ENCODE results near the gene TSC2.

Gene TSC2

DNA sequence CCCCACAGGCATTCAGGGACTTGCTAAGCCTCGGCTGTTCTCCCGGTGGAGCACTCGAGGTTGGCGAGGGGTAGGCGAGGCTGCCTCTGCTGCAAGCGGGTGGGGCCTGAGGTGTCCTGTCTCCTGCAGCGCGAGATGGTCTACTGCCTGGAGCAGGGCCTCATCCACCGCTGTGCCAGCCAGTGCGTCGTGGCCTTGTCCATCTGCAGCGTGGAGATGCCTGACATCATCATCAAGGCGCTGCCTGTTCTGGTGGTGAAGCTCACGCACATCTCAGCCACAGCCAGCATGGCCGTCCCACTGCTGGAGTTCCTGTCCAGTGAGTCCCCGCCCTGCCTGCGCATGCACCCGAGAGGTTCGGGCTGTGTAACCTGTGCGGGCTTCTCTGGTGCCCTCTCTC is 26.3 kb downstream of the TSC2 start:
- DNase-seq, result no peak

DNA sequence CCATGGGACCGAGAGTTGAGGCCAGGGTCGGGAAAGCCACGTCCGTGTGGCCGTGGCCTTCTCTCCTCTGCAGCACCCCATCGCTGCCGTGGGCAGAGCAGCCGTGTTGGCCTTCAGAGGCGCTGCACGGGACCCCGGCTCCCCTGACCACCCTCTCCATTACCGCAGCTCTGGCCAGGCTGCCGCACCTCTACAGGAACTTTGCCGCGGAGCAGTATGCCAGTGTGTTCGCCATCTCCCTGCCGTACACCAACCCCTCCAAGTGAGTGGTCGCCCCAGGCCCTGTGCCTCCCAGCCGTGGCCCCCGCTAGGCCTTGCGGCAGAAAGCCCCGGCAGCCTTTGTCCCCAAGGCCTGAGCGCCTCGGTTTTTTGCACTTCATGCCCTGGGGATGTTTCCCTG is 27.8 kb downstream of the TSC2 start:
- DNase-seq, result no peak

DNA sequence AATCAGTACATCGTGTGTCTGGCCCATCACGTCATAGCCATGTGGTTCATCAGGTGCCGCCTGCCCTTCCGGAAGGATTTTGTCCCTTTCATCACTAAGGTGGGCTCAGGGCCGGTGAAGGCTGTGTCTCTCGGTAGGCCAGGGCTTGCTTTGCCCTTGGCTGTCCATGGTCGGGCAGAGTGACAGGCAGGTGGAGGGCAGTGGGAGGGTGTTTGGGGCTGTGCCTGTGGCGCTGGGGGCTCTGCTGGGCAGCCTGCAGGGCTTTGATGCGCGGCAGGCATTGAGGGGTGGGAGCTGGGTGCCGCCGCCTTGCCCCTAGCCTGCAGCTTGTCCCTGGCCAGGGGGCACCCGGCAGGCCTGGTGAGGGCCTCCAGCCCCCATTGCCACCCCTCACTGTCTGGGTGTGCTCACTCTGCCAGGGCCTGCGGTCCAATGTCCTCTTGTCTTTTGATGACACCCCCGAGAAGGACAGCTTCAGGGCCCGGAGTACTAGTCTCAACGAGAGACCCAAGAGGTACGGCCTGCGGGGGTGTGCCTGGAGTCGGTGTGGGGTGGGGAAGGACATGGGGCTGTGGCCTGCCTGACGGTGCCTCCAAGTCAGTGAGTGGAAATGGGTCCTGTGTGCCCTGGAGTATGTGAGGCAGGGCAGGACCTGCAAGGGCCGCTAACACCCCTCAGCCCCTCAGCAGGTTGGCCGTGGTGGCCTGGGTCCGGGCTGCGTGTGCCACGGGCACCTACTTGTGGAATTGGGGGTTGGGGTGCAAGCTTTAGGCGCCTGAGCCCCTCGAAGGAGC is 28.5 kb downstream of the TSC2 start:
- DNase-seq, result no peak

DNA sequence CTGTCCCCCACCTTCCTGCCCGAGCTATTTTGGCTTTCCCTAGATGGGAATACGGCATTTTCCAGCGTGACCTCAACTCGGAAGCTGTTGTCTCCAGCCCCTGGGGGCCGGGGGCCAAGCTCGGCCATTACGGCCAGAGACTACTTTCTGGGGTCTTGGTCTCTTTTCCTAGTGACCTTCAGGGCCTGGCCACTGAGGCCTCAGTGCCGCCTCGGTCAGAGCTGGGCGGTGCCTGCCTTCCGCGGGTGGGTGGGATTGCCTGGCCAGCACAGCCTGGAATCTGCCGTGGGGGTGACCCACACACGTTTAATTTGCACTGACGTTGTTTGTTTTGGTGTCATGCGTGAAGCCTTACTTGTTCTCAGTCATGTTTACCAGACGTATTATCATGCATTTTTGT is 29.2 kb downstream of the TSC2 start:
- no peak for DNase-seq

DNA sequence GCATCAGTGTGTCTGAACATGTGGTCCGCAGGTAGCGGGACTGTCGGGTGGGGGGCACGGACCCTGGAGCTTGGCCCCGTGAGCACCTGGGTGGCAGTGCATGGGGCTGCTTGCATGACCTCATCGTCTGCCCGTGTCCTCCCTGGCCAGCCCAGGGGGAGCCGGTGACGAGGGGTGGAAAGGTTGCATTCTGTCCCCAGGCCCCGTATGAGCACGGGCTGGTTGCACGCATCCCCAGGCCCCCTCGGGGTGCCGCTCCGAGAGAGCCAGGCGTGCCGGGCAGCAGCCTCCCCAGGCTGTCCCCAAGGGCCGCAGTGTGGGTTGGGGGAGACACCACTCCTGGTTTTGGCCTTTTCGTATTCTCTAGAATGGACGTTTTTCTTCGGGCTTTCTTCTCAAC is 29.9 kb downstream of the TSC2 start:
- no peak for DNase-seq

DNA sequence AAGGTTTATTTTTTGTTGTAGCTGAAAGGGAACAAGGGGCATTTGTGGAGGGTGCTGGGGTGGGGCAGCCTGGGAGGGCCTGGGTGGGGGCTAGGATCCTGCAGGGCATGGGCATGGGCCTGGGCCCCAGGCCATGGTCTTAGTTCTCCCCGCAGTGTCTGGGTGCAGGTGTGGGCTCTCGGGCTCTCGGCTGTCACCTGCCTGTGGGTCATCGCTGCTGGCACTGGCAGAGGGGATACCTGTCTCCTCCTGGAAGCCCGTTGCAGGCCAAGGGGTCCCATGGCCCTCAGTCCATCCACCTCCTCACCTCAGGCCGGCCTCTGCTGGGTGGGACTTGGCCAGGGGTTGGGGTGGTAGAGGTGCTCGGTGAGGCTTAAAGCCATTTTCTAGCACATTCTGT is 30.3 kb downstream of the TSC2 start:
- no peak for DNase-seq

DNA sequence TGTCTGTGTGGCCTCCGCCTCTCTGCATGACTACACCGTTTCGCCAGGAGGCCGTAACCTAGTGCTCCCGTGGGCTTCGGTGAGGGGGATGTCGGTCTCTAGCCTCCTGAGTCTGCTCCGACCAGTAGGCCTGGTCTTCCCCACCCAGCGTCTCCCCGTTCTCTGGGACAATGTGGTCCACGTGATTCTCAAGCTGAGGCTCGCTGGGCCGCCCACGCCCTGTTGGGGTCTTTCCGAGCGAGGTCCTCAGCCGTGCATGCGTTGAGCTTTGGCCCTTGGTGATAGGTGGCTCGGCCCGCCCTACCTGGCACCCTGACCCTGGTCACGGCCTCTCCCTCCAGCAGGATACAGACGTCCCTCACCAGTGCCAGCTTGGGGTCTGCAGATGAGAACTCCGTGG is 30.9 kb downstream of the TSC2 start:
- DNase-seq, result no peak

DNA sequence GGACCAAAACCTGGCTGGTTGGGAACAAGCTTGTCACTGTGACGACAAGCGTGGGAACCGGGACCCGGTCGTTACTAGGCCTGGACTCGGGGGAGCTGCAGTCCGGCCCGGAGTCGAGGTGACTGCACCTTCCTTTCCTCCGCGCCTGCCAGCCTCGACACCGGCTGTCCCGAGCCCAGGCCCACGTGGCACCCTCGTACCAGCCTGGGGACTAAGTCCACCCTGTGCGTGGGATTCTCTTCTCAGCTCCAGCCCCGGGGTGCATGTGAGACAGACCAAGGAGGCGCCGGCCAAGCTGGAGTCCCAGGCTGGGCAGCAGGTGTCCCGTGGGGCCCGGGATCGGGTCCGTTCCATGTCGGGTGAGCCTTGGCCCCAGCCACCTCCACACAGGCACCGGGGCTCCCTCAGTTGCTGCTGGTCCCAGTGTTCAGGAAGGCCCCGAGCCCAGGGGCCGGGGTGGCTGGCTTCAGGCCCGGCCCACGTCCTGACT is 31.6 kb downstream of the TSC2 start:
- no peak for DNase-seq

DNA sequence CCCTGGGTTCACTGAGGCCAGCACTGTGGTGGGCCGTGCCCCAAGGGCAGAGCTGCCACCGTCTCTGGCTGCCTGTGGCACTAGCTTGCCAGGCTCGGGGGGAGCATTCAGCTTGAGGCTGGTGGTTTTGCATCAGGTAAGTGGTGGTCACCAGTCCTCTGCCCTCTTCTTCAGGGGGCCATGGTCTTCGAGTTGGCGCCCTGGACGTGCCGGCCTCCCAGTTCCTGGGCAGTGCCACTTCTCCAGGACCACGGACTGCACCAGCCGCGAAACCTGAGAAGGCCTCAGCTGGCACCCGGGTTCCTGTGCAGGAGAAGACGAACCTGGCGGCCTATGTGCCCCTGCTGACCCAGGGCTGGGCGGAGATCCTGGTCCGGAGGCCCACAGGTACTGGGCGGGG is 32.2 kb downstream of the TSC2 start:
- DNase-seq, result no peak

DNA sequence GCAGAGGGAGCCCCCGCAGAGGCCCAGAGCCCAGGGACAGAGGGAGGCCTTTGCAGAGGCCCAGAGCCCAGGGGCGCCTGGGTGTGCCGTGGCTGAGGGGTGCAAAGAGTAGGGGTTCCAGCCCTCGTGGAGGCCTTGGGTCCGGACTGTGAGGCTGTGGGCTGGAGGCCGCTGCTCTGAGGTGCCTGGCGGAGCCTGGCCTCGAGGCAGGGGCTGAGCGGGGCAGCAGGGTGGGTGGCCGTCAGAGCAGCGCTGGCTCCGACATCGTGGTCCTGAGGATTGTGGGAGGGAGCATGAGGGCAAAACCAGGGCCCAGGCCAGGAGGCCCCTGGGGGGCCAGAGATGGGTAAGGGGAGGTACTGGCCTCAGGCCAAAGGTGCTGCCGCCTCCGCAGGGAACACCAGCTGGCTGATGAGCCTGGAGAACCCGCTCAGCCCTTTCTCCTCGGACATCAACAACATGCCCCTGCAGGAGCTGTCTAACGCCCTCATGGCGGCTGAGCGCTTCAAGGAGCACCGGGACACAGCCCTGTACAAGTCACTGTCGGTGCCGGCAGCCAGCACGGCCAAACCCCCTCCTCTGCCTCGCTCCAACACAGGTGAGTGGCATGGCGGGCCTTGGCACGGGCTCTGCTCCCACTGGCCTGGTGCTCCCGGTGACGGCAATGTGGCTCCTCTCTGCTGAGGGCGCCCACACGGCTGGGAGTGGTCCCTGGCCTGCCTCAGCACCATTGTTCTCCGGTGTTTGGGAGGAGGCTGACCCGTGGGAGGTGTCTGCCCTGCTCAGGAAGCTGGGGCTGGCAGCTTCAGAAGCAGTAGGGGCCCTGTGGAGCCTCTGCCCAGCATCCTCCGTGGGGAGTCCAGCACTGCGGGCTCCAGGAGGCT is 33.7 kb downstream of the TSC2 start:
- no peak for DNase-seq

DNA sequence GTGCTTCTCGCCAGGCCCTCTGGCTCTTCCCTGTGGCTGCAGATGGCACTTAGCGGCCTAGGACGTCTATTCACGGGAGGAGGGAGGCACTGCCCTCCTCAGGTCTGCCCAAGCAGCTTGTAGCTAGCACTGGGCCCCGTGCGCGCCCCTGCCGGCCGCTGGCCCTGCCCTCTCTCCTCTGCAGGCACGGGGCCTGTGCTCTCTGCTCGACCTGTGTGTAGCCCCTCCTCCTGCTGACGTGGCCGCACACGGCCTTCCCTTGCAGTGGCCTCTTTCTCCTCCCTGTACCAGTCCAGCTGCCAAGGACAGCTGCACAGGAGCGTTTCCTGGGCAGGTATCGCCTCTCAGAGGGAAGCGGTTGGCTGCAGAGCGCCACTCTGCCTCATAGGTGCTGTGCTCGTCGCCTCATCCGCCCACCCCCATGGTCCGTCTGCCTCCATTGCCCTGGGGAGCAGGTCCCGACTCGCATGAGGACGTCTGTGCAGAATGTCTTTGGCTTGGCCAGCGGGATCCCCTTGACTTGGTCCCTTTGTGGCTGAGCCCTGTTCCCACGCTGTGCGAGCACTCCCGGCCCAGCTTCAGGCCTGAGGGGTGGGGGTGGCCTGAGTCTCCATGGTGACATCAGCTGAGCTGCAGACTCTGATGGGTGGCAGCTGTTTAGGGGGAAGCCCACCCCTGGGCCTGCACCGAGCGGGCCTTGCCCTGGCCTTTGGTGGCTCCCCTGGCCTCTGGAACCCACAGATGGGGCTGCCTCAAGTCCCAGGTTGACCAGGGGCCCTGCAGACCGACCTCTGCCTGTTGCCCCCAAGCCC is 34.6 kb downstream of the TSC2 start:
- DNase-seq, result no peak

DNA sequence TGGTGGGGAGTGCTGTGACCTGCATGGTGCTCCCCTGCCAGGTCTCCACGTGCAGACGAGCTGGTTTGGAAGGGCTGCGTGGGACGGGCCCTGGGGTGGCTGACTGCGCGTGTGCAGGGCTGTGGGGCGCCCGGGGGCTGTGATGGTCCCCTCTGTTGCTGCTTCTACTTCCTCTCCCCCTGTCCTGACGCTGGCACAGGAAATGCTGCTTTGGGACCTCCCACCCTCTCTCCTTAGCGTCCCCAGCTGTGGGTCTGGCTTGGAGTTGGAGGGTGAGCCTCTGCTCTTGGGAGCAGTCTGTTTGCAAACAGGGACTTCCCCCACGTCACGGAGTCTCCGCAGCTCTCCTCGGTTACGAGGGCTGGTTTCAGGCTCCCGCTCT is 35.2 kb downstream of the TSC2 start:
- DNase-seq, result no peak

DNA sequence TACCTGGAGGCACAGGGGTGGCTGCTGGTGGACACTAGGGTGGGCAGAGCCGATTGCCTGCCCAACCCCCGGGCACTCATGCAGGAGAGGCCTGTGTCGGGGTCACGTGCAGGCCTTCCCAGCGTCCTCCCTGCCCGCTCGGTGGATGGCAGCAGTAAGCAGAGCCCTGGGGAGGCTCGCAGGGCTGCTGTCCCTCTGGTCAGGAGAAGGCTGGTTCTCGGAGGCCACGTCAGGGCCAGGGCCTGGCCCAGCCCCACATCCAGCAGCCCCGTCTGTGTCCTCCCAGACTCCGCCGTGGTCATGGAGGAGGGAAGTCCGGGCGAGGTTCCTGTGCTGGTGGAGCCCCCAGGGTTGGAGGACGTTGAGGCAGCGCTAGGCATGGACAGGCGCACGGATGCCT is 35.6 kb downstream of the TSC2 start:
- no peak for DNase-seq

DNA sequence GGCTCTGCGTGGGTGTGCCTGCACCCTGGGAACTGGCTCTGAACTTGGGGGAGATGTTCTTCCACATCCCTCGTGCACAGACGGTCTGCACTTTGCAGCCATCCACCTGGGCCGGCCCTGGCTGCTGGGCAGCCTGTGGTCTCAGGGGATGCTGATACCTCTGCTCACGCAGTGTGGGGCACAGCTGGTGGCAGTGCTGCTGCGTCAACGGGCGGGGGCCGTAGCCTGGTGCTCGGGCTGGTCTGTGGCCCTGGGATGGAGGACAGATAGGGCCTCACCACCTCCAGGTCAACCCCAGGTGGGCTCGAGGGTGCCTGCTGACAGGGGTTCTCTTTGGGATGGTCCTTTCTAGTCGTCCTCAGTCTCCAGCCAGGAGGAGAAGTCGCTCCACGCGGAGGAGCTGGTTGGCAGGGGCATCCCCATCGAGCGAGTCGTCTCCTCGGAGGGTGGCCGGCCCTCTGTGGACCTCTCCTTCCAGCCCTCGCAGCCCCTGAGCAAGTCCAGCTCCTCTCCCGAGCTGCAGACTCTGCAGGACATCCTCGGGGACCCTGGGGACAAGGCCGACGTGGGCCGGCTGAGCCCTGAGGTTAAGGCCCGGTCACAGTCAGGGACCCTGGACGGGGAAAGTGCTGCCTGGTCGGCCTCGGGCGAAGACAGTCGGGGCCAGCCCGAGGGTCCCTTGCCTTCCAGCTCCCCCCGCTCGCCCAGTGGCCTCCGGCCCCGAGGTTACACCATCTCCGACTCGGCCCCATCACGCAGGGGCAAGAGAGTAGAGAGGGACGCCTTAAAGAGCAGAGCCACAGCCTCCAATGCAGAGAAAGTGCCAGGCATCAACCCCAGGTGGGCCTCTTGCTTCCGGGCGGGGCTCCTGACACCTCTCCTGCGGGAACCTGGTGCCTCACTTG is 36.3 kb downstream of the TSC2 start:
- DNase-seq, result no peak

DNA sequence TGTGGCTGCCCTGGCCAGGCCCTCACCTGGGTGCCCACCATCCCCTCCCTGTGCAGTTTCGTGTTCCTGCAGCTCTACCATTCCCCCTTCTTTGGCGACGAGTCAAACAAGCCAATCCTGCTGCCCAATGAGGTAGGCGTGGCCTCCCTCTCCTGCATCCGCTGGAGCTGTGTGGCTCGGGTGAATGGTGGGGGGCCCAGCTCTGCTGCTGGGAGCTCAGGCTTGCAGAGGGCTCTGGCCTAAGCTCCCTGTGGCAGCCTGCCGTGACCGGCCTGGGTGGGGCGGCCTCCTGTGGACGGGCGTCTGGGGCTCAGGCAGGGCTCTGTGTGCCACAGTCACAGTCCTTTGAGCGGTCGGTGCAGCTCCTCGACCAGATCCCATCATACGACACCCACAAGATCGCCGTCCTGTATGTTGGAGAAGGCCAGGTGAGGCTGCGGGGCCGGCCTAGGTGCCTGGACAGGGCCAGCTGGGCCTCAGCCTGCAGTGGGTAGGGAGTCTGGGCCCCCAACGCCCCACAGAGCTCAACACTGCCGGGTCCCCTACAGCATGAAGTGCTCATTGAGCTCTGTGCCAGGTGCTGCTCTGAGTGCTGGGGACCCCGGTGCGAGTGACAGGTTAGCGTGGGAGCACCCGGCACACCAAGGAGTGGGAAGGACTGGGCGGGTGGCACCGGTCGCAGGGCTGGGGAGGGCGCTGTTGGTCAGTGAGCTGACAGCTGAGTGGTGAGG is 37.3 kb downstream of the TSC2 start:
- no peak for DNase-seq

DNA sequence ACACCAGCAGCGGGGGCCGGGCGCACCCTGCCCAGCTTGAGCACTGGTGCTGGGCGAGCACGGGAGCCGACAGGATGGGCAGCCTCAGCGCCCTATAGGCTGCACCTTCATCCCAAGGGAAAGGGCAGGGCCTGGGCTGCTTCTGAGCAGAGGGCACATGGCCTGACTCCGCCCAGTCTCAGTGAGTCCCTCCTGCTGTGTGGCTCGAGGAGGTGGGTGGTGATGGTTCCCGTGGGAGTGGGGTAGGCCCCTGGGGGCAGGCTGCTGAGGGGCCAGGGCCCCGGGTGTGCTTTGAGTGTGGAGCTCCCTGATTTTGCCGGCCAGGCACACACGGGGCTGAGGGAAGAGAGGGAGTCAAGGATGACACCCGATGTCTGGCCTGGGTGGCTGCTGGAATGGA is 37.9 kb downstream of the TSC2 start:
- DNase-seq, result no peak

DNA sequence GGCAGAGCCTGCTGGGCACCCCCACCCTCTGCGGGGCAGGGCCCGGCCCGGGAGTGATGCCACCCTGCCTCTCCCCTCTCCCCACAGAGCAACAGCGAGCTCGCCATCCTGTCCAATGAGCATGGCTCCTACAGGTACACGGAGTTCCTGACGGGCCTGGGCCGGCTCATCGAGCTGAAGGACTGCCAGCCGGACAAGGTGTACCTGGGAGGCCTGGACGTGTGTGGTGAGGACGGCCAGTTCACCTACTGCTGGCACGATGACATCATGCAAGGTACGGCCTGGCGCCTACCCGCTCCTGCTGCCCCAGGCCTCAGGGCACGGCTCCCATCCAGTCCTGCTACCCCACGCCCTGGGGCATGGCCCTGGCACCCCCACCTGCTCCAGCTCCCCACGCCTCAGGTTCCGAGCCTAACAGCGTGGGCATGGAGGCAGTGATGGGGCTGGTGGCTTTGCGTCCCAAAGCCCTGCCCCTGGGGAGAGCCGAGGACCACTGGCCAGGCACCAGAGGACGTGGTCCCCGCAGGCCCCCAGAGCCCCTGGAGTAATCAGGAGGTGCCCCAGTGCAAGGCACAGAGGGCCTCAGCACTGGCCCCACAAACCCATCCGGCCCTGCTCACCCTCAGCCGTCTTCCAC is 38.4 kb downstream of the TSC2 start:
- DNase-seq, result no peak

DNA sequence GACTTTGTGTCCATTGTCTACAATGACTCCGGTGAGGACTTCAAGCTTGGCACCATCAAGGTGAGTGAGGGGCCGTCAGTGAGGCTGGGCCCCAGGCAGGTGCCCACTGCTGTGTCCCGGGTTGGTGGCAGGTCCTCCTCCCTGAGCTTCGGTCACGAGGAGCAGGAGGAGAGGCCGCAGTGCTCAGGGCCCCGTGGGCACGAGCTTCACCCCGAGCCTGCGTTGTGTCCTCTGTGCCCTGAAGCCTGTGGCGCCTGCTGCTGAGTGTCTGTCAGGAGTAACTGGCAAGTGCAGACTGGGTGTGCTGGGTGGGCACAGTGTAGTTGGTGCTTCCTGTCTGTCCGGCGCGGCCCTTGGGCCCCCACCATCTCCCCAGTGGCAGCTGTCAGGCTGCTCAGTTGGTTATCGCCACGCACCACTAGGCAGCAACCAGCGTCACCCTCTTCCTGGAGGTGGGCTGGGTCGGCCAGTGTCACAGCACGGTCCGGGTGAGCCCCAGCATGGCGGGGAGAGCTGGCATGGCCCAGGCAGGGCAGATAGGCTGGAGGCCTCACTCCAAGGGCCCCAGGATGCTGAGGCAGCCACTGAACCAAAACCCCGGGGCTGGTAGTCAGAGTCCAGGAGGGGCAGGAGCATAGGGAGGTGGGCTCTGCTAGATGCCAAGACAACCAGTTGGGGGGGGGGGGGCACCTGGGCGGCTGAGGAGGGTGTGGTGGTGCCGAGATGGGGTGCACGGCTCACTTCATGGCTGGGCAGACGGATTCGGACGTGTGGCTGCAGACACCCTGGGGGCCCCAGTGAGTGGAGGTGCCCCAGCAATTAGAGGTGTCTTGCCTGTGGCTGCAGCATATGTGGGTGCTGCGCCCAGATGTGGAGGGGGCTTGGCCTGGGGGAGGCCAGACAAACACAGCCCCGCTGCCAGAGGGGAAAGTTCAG is 39.3 kb downstream of the TSC2 start:
- DNase-seq, result no peak

DNA sequence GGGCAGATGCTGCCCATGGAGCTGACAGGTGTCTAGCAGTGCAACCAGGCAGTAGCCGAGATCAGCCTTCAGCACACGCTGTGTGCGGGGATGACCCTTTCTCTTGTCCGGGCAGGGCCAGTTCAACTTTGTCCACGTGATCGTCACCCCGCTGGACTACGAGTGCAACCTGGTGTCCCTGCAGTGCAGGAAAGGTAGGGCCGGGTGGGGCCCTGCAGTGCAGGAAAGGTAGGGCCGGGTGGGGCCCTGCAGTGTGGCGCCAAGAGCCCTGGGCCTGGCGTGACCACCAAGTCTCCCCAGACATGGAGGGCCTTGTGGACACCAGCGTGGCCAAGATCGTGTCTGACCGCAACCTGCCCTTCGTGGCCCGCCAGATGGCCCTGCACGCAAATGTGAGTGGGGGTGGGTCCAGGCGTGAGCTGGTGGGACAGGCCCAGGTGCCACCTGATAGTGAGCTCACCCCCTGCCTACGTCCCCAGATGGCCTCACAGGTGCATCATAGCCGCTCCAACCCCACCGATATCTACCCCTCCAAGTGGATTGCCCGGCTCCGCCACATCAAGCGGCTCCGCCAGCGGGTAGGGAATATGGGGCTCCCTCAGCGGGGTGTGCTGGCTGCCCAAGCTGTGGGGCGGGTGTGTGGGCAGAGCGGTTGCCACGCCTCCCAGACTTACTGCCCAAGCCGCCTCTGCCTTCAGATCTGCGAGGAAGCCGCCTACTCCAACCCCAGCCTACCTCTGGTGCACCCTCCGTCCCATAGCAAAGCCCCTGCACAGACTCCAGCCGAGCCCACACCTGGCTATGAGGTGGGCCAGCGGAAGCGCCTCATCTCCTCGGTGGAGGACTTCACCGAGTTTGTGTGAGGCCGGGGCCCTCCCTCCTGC is 40.2 kb downstream of the TSC2 start:
- no peak for DNase-seq
